Fibroblast of lung (primary cell): Measurements from ENCODE around the gene CDA.

Source experiments
- EZH2 ChIP-seq: IDR thresholded peaks from 2 replicates; pipeline ENCODE4 v1.5.1; 2012; ENCODE audit warnings: low read length, control low read depth, mild to moderate bottlenecking; ENCODE audit errors: missing control alignments
- TF ChIP-seq, protein P1 (sequence below), 2 donors: IDR thresholded peaks in 1 of 2; conservative IDR thresholded peaks in 1 of 2; 1 replicate in 1 of 2; 2 replicates in 1 of 2; pipeline ENCODE4 v1.5.1; 2011 to 2012; ENCODE audit warnings: low read length in 2 of 2, control low read depth in 1 of 2, inconsistent platforms in 1 of 2, low read depth in 1 of 2, mild to moderate bottlenecking in 1 of 2

DNA sequence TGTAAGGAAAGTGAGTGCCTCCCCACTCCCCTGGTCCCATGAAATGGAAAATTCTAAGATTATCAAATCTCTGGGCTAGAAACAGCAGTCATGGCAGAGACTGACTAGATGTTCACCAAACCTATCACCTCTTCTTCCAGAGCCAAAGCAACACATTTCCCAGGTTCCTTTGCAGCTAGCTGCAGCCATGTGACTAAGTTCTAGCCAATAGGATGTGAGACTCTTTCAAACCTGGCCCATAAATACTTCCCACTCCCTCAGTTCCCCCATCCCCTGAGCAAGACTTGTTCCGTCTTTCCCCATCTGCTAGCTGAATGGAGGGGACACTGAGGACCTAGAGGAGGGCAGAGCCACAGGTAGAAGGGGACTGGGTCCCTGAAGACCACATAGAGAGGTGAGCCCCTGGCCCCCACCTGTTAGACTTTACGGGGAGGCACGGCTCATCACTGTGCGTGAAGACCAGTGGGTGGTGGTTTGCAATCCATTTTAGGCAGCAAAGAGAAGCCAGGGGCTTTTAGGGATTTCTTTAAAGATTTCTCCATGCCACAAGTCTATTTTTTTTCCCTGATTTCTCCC is 19.3 kb upstream of the CDA start:
- TF ChIP-seq, protein P1, sequence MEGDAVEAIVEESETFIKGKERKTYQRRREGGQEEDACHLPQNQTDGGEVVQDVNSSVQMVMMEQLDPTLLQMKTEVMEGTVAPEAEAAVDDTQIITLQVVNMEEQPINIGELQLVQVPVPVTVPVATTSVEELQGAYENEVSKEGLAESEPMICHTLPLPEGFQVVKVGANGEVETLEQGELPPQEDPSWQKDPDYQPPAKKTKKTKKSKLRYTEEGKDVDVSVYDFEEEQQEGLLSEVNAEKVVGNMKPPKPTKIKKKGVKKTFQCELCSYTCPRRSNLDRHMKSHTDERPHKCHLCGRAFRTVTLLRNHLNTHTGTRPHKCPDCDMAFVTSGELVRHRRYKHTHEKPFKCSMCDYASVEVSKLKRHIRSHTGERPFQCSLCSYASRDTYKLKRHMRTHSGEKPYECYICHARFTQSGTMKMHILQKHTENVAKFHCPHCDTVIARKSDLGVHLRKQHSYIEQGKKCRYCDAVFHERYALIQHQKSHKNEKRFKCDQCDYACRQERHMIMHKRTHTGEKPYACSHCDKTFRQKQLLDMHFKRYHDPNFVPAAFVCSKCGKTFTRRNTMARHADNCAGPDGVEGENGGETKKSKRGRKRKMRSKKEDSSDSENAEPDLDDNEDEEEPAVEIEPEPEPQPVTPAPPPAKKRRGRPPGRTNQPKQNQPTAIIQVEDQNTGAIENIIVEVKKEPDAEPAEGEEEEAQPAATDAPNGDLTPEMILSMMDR (conservative IDR thresholded peaks at IDR 0.05 in 1 of 2, IDR thresholded peaks at IDR 0.05 in 1 of 2; ENCODE audit: low read depth in 1 of 2, low read length in 2 of 2) = no peak
- no peak for TF ChIP-seq EZH2
